Endothelial cell of umbilical vein (primary cell): ENCODE measurements around the gene C1orf159. TPM values are rescaled to one million over a fixed set of nuclear protein-coding genes. Genes with fewer than 3 reads are reported as not detected.
"Not testable (repeated sequence)": the region's sequence is repeated elsewhere in the genome, so short reads cannot be mapped to it uniquely, and the experiment has no call there.

Experiments used
- BruUV-seq: library from RNA; stranded (reverse); fragments of 400-500 nt; replicated peaks from 2 replicates; lab custom pipeline; 2021; lab: Mats Ljungman, UMichigan
- CTCF ChIA-PET: fragments of 300-600, 350-600 bp; sonication (Branson Sonifier 250); formaldehyde crosslinking; loops from one replicate; lab custom pipeline; 2021; ENCODE audit warnings: antibody characterized with exemption, inconsistent platforms; lab: Charles Lee
- POLR2A ChIA-PET: fragments of 300-600, 350-600 bp; sonication (Branson Sonifier 250); formaldehyde crosslinking; loops from one replicate; lab custom pipeline; 2021; ENCODE audit warnings: antibody characterized with exemption, inconsistent platforms; lab: Charles Lee
- DNase-seq: peaks from one replicate; pipeline ENCODE4 v3.0.0-alpha.2; 2011; ENCODE audit warnings: low read depth, low spot score
- FAIRE-seq: peaks from 2 replicates; lab custom pipeline; 2011; peaks lifted over from hg19 to GRCh38; lab: Jason Lieb, UNC
- H2AFZ ChIP-seq: 2 replicates; pipeline ENCODE4 v1.6.0; 2012; ENCODE audit warnings: low read depth, low read length, control low read depth, inconsistent platforms
- H3K27ac ChIP-seq: 2 replicates; pipeline ENCODE4 v1.5.1; 2011; ENCODE audit warnings: low read depth, mild to moderate bottlenecking, control low read depth, low read length, moderate library complexity; ENCODE audit not compliant: insufficient read depth
- H3K27me3 ChIP-seq, 2 experiments: 2 replicates each; pipeline versions ENCODE4 v1.6.0 to v1.6.1; 2011; ENCODE audit warnings: low read length in 2 of 2, mixed read lengths in 1 of 2; ENCODE audit not compliant: control insufficient read depth in 2 of 2, insufficient read depth in 2 of 2
- H3K36me3 ChIP-seq, 2 experiments: 2 replicates in 1 of 2; 3 replicates in 1 of 2; pipeline ENCODE4 v1.5.1; 2011; ENCODE audit warnings: low read length in 2 of 2, mild to moderate bottlenecking in 1 of 2, moderate library complexity in 1 of 2; ENCODE audit not compliant: control insufficient read depth in 2 of 2, insufficient read depth in 2 of 2; ENCODE audit errors: extremely low read depth in 1 of 2
- H3K4me1 ChIP-seq: 3 replicates; pipeline ENCODE4 v1.5.1; 2011; ENCODE audit warnings: mild to moderate bottlenecking, low read length; ENCODE audit not compliant: control insufficient read depth, insufficient read depth; ENCODE audit errors: extremely low read depth
- H3K4me2 ChIP-seq: 2 replicates; pipeline ENCODE4 v1.6.1; 2011; ENCODE audit warnings: low read length, control low read depth, mixed read lengths; ENCODE audit not compliant: insufficient read depth
- H3K4me3 ChIP-seq, 3 experiments: fragments of 200-600 bp in 1 of 3; sonication (generic), shearing (Covaris generic) in 1 of 3; replicated peaks in 1 of 3; 2 replicates each; pipeline ENCODE4 v1.5.1; 2011 to 2016; ENCODE audit warnings: control low read depth in 3 of 3, low read length in 3 of 3, mild to moderate bottlenecking in 2 of 3, inconsistent platforms in 1 of 3, low read depth in 1 of 3, moderate library complexity in 1 of 3; ENCODE audit not compliant: insufficient read depth in 1 of 3
- H3K79me2 ChIP-seq: 2 replicates; pipeline ENCODE4 v1.6.0; 2012; ENCODE audit warnings: low read length, inconsistent platforms; ENCODE audit not compliant: control insufficient read depth, insufficient read depth
- H3K9ac ChIP-seq: replicated peaks from 2 replicates; pipeline ENCODE3; 2011; ENCODE audit warnings: low read length, control low read depth; ENCODE audit not compliant: insufficient read depth; ENCODE audit errors: extremely low read depth
- H3K9me1 ChIP-seq: replicated peaks from 3 replicates; pipeline ENCODE4 v1.6.0; 2011; ENCODE audit warnings: mild to moderate bottlenecking, low read length; ENCODE audit not compliant: control insufficient read depth, insufficient read depth; ENCODE audit errors: extremely low read depth
- H3K9me3 ChIP-seq: replicated peaks from 2 replicates; pipeline ENCODE4 v1.5.1; 2012; ENCODE audit warnings: low read length, inconsistent platforms; ENCODE audit not compliant: control insufficient read depth, insufficient read depth
- H4K20me1 ChIP-seq: replicated peaks from 2 replicates; pipeline ENCODE3; 2011; ENCODE audit warnings: mild to moderate bottlenecking, low read length; ENCODE audit not compliant: control insufficient read depth, insufficient read depth; ENCODE audit errors: extremely low read depth
- CTCF ChIP-seq, 2 donors: IDR thresholded peaks; 1 replicate in 1 of 2; 2 replicates in 1 of 2; pipeline ENCODE4 v1.5.1; 2011; ENCODE audit warnings: low read length in 2 of 2, mild to moderate bottlenecking in 2 of 2, moderate library complexity in 2 of 2, control low read depth in 1 of 2, inconsistent platforms in 1 of 2, low read depth in 1 of 2; ENCODE audit not compliant: insufficient read depth in 1 of 2; ENCODE audit errors: extremely low read depth in 1 of 2
- EZH2 ChIP-seq: IDR thresholded peaks from 2 replicates; pipeline ENCODE4 v1.6.1; 2012; ENCODE audit warnings: borderline replicate concordance, low read depth, mild to moderate bottlenecking, moderate library complexity, low read length, inconsistent platforms; ENCODE audit not compliant: severe bottlenecking
- FOS ChIP-seq: IDR thresholded peaks from 2 replicates; pipeline ENCODE4 v1.6.1; 2011; ENCODE audit warnings: mild to moderate bottlenecking, low read length, moderate library complexity, borderline replicate concordance; ENCODE audit not compliant: insufficient read depth
- GATA2 ChIP-seq: IDR thresholded peaks from 2 replicates; pipeline ENCODE4 v1.7.0; 2011; ENCODE audit warnings: low read depth, mild to moderate bottlenecking, moderate library complexity, mixed read lengths, low read length; ENCODE audit not compliant: insufficient read length, insufficient read depth
- JUN ChIP-seq: IDR thresholded peaks from 2 replicates; pipeline ENCODE4 v1.6.1; 2011; ENCODE audit warnings: borderline replicate concordance, low read depth; ENCODE audit not compliant: insufficient read length, insufficient read depth
- MAX ChIP-seq: IDR thresholded peaks from 2 replicates; pipeline ENCODE4 v1.6.1; 2011; ENCODE audit not compliant: insufficient read depth, insufficient read length
- MYC ChIP-seq: IDR thresholded peaks from one replicate; pipeline ENCODE4 v1.6.1; 2011; ENCODE audit warnings: mild to moderate bottlenecking, low read depth, low read length
- POLR2A ChIP-seq: IDR thresholded peaks from 2 replicates; pipeline ENCODE4 v1.6.1; 2012; ENCODE audit warnings: low read depth, mild to moderate bottlenecking, control low read depth, low read length
- POLR2AphosphoS5 ChIP-seq: IDR thresholded peaks from 2 replicates; pipeline ENCODE4 v1.6.1; 2012; ENCODE audit warnings: low read depth, mild to moderate bottlenecking, control low read depth, low read length, moderate library complexity; ENCODE audit not compliant: insufficient read depth
- dilution Hi-C: fragments of 300-500 bp; cut with MboI; formaldehyde crosslinking; loops from one replicate; pipeline ENCODE4 v1.15.0; 2019; ENCODE audit warnings: low sequenced_read_pairs; ENCODE audit not compliant: extremely low pct_ligation_motif_present
- intact Hi-C: fragments of 100-400 bp; cut with micrococcal nuclease; formaldehyde crosslinking; loops from one replicate; pipeline ENCODE4 v1.10.0; 2022
- polyA plus RNA-seq, 4 experiments: library from polyadenylated mRNA; depleted of rRNA in 3 of 4; stranded (reverse) in 3 of 4; unstranded in 1 of 4; fragments of >200 nt; gene quantifications; 2 replicates each; pipeline versions ENCODE4 v1.2.1 to v1.2.3, GENCODE V29; 2011 to 2012; ENCODE audit warnings: missing spikeins in 1 of 4
- total RNA-seq: library from RNA; stranded (reverse); gene quantifications from 2 replicates; pipeline ENCODE4 v1.2.3, GENCODE V29; 2021

Gene C1orf159
- total and polyA plus RNA-seq, 2 donors (not counting 3 experiments of a cell fraction or from before 2014, with no cell fraction given), result 16.1 to 20.1 TPM

- H3K27ac ChIP-seq, result no peak overlapping the region
- dilution Hi-C loops, result no loop called here
- no peak for DNase-seq
- H2AFZ ChIP-seq, result no peak overlapping the region
- TF ChIP-seq JUN (no peak), MYC (no peak), POLR2A (no peak), GATA2 (no peak), MAX (no peak), EZH2 (no peak), CTCF (IDR thresholded peaks at IDR 0.05; ENCODE audit: extremely low read depth in 1 of 2, insufficient read depth in 1 of 2, low read depth in 1 of 2, low read length in 2 of 2) (no peak), FOS (no peak), POLR2AphosphoS5 (no peak)
- H3K4me1 ChIP-seq, result no peaks in the 10 kb centered on the region
- no peaks in the 10 kb centered on the region for H4K20me1 ChIP-seq
- no peaks in the 10 kb centered on the region for H3K9me1 ChIP-seq
- intact Hi-C loops, result no loop called here
- H3K79me2 ChIP-seq, result no peaks in the 10 kb centered on the region
- no peaks in the 10 kb centered on the region for H3K27me3 ChIP-seq
- no peak overlapping the region for H3K9ac ChIP-seq
- no TSS peak for BruUV-seq
- ChIA-PET CTCF (no interaction called here), POLR2A (no interaction called here)
- no peak overlapping the region for H3K4me3 ChIP-seq
- no peak overlapping the region for H3K4me2 ChIP-seq
- no peaks in the 10 kb centered on the region for H3K36me3 ChIP-seq
- H3K9me3 ChIP-seq, result no peaks in the 10 kb centered on the region
- no peak for FAIRE-seq
Measured at GRCh38 chr1:1106510-1107221, 9.2 kb downstream of the C1orf159 start.

DNA sequence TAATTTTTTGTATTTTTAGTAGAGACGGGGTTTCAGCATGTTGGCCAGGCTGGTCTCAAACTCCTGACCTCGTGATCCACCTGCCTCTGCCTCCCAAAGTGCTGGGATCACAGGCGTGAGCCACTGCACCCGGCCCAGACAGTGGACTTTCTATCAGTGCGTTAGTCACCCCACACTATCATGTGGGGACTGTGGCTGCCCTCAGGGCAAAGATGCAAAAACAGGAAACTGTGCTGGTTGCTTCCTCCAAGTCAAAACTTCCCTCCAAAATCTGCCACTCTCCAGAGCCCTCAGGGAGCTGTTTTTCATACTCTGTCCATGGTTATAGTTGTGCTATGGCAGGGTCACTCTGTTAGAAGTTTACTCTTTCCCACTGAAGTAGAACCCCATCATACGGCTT, 11.7 kb downstream of the C1orf159 start:
- H3K36me3 ChIP-seq, H3K27me3 ChIP-seq, BruUV-seq, H3K9ac ChIP-seq, FAIRE-seq, H3K4me2 ChIP-seq, intact Hi-C loops, POLR2A ChIA-PET, dilution Hi-C loops, H3K9me3 ChIP-seq, DNase-seq, H2AFZ ChIP-seq, H3K4me1 ChIP-seq, H3K79me2 ChIP-seq, H3K9me1 ChIP-seq, H3K4me3 ChIP-seq, H3K27ac ChIP-seq, H4K20me1 ChIP-seq: not testable (repeated sequence)
- CTCF ChIA-PET, result interaction anchor here (1.6 kb wide), 1 partner anchor 18 kb away, joined by 4 read pairs; no protein-coding TSS in a partner anchor
